Lower leg skin (tissue), 3 donors: ENCODE results near the gene CNTNAP5.

ENCODE experiments used
- CTCF ChIP-seq, 3 donors: fragments of 450-650 bp; IDR thresholded peaks; one replicate each; pipeline ENCODE4 v1.5.1; 2016; ENCODE audit warnings: antibody characterized with exemption in 3 of 3, mild to moderate bottlenecking in 3 of 3, moderate library complexity in 2 of 3
- POLR2A ChIP-seq, 2 donors: fragments of 450-650 bp; IDR thresholded peaks; one replicate each; pipeline ENCODE4 v1.6.1; 2016 to 2017; ENCODE audit warnings: antibody characterized with exemption in 2 of 2, mild to moderate bottlenecking in 1 of 2, moderate library complexity in 1 of 2

GRCh38 chr2:124633812-124634211 lies 608.7 kb downstream of the CNTNAP5 start:
- TF ChIP-seq CTCF (IDR thresholded peaks at IDR 0.05) (no peak), POLR2A (IDR thresholded peaks at IDR 0.05) (no peak)
